SK-N-SH (cell line): ENCODE results near the gene VPS13A. TPM values are rescaled to one million over a fixed set of nuclear protein-coding genes. Genes with fewer than 3 reads are reported as not detected.
"Not testable (repeated sequence)": the region's sequence is repeated elsewhere in the genome, so short reads cannot be mapped to it uniquely, and the experiment has no call there.

Experiments
- CTCF ChIA-PET: fragments of 300-600, 350-600 bp; formaldehyde crosslinking; extraction: SDS; loops from one replicate; lab custom pipeline; 2021; lab: Yijun Ruan, JAX
- POLR2A ChIA-PET: fragments of 350-600 bp; sonication (Branson Sonifier 250); formaldehyde crosslinking; extraction: SDS; loops from one replicate; lab custom pipeline; 2020; ENCODE audit warnings: antibody characterized with exemption, inconsistent platforms; lab: Yijun Ruan, JAX
- DNase-seq: peaks from one replicate; pipeline ENCODE4 v3.0.0; 2012
- H2AFZ ChIP-seq: fragments of 200-600 bp; sonication (generic); 2 replicates; pipeline ENCODE4 v1.8.1; 2016; ENCODE audit warnings: antibody characterized with exemption, mild to moderate bottlenecking, low read depth
- H3F3A ChIP-seq: fragments of 200-600 bp; sonication (generic); replicated peaks from 2 replicates; pipeline ENCODE3; 2016; ENCODE audit warnings: antibody characterized with exemption, mild to moderate bottlenecking; ENCODE audit not compliant: insufficient read depth
- H3K27ac ChIP-seq, 2 experiments: fragments of 200-500 bp in 1 of 2; fragments of 200-600 bp in 1 of 2; sonication (Bioruptor generic) in 1 of 2; sonication (generic), shearing (Covaris generic) in 1 of 2; 2 replicates each; pipeline versions ENCODE4 v1.5.1 to v1.6.1; 2014 to 2016; ENCODE audit warnings: low read depth in 2 of 2, inconsistent platforms in 1 of 2, low read length in 1 of 2, mild to moderate bottlenecking in 1 of 2, mixed read lengths in 1 of 2
- H3K27me3 ChIP-seq: fragments of 200-600 bp; sonication (generic), shearing (Covaris generic); 2 replicates; pipeline ENCODE4 v1.6.1; 2016; ENCODE audit warnings: mixed run types; ENCODE audit not compliant: insufficient read depth
- H3K36me3 ChIP-seq, 2 experiments: fragments of 200-500 bp in 1 of 2; fragments of 200-600 bp in 1 of 2; sonication (Bioruptor generic) in 1 of 2; sonication (generic) in 1 of 2; replicated peaks in 1 of 2; 2 replicates each; pipeline versions ENCODE3 to v1.5.1; 2014 to 2016; ENCODE audit warnings: low read length in 1 of 2, mild to moderate bottlenecking in 1 of 2; ENCODE audit not compliant: insufficient read depth in 2 of 2, control insufficient read depth in 1 of 2
- H3K4me1 ChIP-seq, 2 experiments: fragments of 200-500 bp in 1 of 2; fragments of 200-600 bp in 1 of 2; sonication (Bioruptor generic) in 1 of 2; sonication (generic), shearing (Covaris generic) in 1 of 2; 2 replicates each; pipeline versions ENCODE4 v1.5.1 to v1.6.1; 2014 to 2016; ENCODE audit warnings: low read depth in 1 of 2, low read length in 1 of 2, mixed run types in 1 of 2; ENCODE audit not compliant: insufficient read depth in 2 of 2, control insufficient read depth in 1 of 2
- H3K4me2 ChIP-seq: fragments of 200-600 bp; sonication (generic), shearing (Covaris generic); 2 replicates; pipeline ENCODE4 v1.6.1; 2017; ENCODE audit warnings: mixed run types
- H3K4me3 ChIP-seq, 2 experiments: fragments of 200-500 bp in 1 of 2; fragments of 200-600 bp in 1 of 2; sonication (Bioruptor generic) in 1 of 2; sonication (generic), shearing (Covaris generic) in 1 of 2; 2 replicates each; pipeline versions ENCODE4 v1.5.1 to v1.8.1; 2014 to 2016; ENCODE audit warnings: low read depth in 2 of 2, inconsistent platforms in 1 of 2, low read length in 1 of 2, mild to moderate bottlenecking in 1 of 2, mixed read lengths in 1 of 2, moderate library complexity in 1 of 2
- H3K79me2 ChIP-seq: fragments of 200-600 bp; sonication (generic); 2 replicates; pipeline ENCODE4 v1.8.1; 2017; ENCODE audit warnings: mild to moderate bottlenecking; ENCODE audit not compliant: insufficient read depth
- H3K9ac ChIP-seq: fragments of 200-600 bp; sonication (generic); 2 replicates; pipeline ENCODE4 v1.6.1; 2017; ENCODE audit warnings: mixed run types
- H3K9me2 ChIP-seq: fragments of 200-600 bp; sonication (generic); 2 replicates; pipeline ENCODE4 v1.6.1; 2017; ENCODE audit warnings: mixed run types
- H3K9me3 ChIP-seq: fragments of 200-600 bp; sonication (generic); 2 replicates; pipeline ENCODE4 v1.6.1; 2017; ENCODE audit warnings: mixed run types, mild to moderate bottlenecking, moderate library complexity
- H4K20me1 ChIP-seq: fragments of 200-600 bp; sonication (generic); 2 replicates; pipeline ENCODE4 v1.6.1; 2017; ENCODE audit warnings: mild to moderate bottlenecking, mixed run types; ENCODE audit not compliant: insufficient read depth
- CHD2 ChIP-seq: fragments of 150-350 bp; IDR thresholded peaks from 2 replicates; pipeline ENCODE4 v1.6.1; 2018; ENCODE audit warnings: low read length; ENCODE audit not compliant: partially characterized antibody
- CTCF ChIP-seq: fragments of 200-600 bp; sonication (generic); IDR thresholded peaks from 2 replicates; pipeline ENCODE4 v1.6.1; 2017; ENCODE audit warnings: antibody characterized with exemption, mild to moderate bottlenecking, moderate library complexity
- ELF1 ChIP-seq: IDR thresholded peaks from 2 replicates; pipeline ENCODE4 v1.4.0; 2012
- EP300 ChIP-seq, 2 experiments: IDR thresholded peaks; 2 replicates each; pipeline versions ENCODE4 v1.4.0 to v1.6.1; 2012; ENCODE audit warnings: borderline replicate concordance in 1 of 2, low read depth in 1 of 2, low read length in 1 of 2
- EZH2phosphoT487 ChIP-seq: fragments of 200-600 bp; sonication (generic); IDR thresholded peaks from 2 replicates; pipeline ENCODE4 v1.6.1; 2017; ENCODE audit warnings: low read depth, mixed run types, mild to moderate bottlenecking, antibody characterized with exemption, moderate library complexity, borderline replicate concordance
- GABPA ChIP-seq: IDR thresholded peaks from 2 replicates; pipeline ENCODE4 v1.4.0; 2012; ENCODE audit warnings: low read depth, mild to moderate bottlenecking
- IRF3 ChIP-seq: fragments of 150-350 bp; IDR thresholded peaks from 2 replicates; pipeline ENCODE4 v1.6.1; 2016; ENCODE audit warnings: mild to moderate bottlenecking, low read depth, low read length
- MEF2A ChIP-seq: IDR thresholded peaks from 2 replicates; pipeline ENCODE4 v1.4.0; 2012; ENCODE audit warnings: low read depth, borderline replicate concordance
- NFIC ChIP-seq: IDR thresholded peaks from 2 replicates; pipeline ENCODE4 v1.4.0; 2012; ENCODE audit warnings: borderline replicate concordance
- RXRA ChIP-seq: IDR thresholded peaks from 2 replicates; pipeline ENCODE4 v1.4.0; 2012; ENCODE audit warnings: low read depth, mild to moderate bottlenecking, borderline replicate concordance
- SMC3 ChIP-seq: IDR thresholded peaks from 2 replicates; pipeline ENCODE4 v1.6.1; 2012; ENCODE audit warnings: low read depth, low read length, improper control_type of control experiment
- TAF1 ChIP-seq: IDR thresholded peaks from 2 replicates; pipeline ENCODE4 v1.6.1; 2012; ENCODE audit warnings: low read depth, mild to moderate bottlenecking, low read length, moderate library complexity, borderline replicate concordance
- USF2 ChIP-seq: fragments of 150-350 bp; IDR thresholded peaks from 2 replicates; pipeline ENCODE4 v1.6.1; 2017; ENCODE audit warnings: antibody characterized with exemption, low read length, low read depth, borderline replicate concordance
- WGBS: methylation state at CpG from one replicate; pipeline ENCODE4 v1.1.6; 2017; ENCODE audit warnings: low lambda C conversion rate; 5-methylcytosine and 5-hydroxymethylcytosine counted together
- polyA plus RNA-seq, 3 experiments: library from polyadenylated mRNA; depleted of rRNA; stranded (reverse); fragments of >200 nt; gene quantifications; 2 replicates each; pipeline ENCODE4 v1.2.3, GENCODE V29; 2012
- TF ChIP-seq, protein P1 (sequence below): IDR thresholded peaks from 2 replicates; pipeline ENCODE4 v1.4.0; 2012; ENCODE audit warnings: low read depth
- TF ChIP-seq, protein P2 (sequence below): IDR thresholded peaks from 2 replicates; pipeline ENCODE4 v1.4.0; 2012; ENCODE audit warnings: low read depth, borderline replicate concordance

VPS13A gene
- polyA plus RNA-seq, 1 of the 3 experiments (the other 2 are of a cell fraction), result 6.0 TPM

DNA sequence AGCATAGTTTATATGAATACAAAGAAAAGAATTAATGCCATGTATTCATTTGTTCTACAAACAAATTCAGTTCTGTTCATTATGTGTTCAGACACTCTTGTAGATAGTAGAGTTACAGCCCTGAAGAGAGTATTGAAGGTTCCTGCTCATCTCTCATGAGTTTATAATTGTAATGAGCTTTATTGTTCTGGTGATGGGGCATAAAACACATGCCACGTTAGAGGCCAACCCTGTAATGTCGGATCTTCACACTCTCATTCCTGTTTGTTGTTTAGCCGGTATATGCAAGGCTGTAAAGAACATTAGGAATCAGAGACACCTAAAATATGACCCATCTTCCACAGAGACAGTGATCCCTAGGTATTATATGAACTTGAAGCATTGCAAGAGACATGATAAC is 214.5 kb downstream of the VPS13A start (continued):
- TF ChIP-seq IRF3, result no peak
- no peak for TF ChIP-seq USF2
- TF ChIP-seq NFIC, result no peak
- TF ChIP-seq GABPA, result no peak
- no peak for TF ChIP-seq TAF1
- no peak for TF ChIP-seq EP300 (IDR thresholded peaks at IDR 0.05; ENCODE audit: borderline replicate concordance in 1 of 2, low read depth in 1 of 2, low read length in 1 of 2)
- TF ChIP-seq SMC3, result no peak
- TF ChIP-seq RXRA, result no peak
- TF ChIP-seq CHD2, result no peak
- no peak for TF ChIP-seq MEF2A

DNA sequence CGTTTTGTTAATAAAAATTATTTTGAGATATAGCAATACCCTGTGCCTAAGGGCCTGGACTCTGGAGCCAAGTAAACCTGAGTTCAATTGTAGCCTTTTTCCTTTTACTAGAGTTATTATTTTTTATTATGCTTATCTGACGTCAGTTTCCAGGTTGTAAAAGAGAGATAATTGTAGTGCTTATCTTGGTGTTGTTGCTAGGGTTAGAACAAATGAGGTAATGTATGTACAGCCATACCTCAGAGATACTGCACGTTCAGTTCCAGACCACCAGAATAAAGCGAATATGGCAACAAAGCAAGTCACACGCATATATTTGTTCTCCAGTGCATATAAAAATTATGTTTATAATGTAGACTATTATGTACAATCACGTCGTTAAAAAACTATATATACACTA is 215.0 kb downstream of the VPS13A start:
- TF ChIP-seq EZH2phosphoT487 (no peak), EP300 (IDR thresholded peaks at IDR 0.05; ENCODE audit: borderline replicate concordance in 1 of 2, low read depth in 1 of 2, low read length in 1 of 2) (no peak), CTCF (no peak), ELF1 (no peak)
- TF ChIP-seq, protein P1, sequence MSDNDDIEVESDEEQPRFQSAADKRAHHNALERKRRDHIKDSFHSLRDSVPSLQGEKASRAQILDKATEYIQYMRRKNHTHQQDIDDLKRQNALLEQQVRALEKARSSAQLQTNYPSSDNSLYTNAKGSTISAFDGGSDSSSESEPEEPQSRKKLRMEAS, result no peak
- TF ChIP-seq, protein P2, sequence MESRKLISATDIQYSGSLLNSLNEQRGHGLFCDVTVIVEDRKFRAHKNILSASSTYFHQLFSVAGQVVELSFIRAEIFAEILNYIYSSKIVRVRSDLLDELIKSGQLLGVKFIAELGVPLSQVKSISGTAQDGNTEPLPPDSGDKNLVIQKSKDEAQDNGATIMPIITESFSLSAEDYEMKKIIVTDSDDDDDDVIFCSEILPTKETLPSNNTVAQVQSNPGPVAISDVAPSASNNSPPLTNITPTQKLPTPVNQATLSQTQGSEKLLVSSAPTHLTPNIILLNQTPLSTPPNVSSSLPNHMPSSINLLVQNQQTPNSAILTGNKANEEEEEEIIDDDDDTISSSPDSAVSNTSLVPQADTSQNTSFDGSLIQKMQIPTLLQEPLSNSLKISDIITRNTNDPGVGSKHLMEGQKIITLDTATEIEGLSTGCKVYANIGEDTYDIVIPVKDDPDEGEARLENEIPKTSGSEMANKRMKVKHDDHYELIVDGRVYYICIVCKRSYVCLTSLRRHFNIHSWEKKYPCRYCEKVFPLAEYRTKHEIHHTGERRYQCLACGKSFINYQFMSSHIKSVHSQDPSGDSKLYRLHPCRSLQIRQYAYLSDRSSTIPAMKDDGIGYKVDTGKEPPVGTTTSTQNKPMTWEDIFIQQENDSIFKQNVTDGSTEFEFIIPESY, result no peak
- Histone ChIP-seq H3K27me3 (no peaks in the 10 kb centered on the region), H3K27ac (no peak overlapping the region), H3K79me2 (no peaks in the 10 kb centered on the region), H2AFZ (no peak overlapping the region), H3K36me3 (peaks cover 13 to 16% of the 10 kb centered on the region in 2 experiments), H3F3A (no peaks in the 10 kb centered on the region), H3K4me3 (no peak overlapping the region), H3K9me2 (no peaks in the 10 kb centered on the region), H3K9me3 (no peaks in the 10 kb centered on the region), H4K20me1 (no peaks in the 10 kb centered on the region), H3K9ac (no peak overlapping the region), H3K4me1 (no peaks in the 10 kb centered on the region), H3K4me2 (no peak overlapping the region)
- 93% methylated on average over 7 of the region's 7 CpGs for WGBS
- DNase-seq, result no peak
- ChIA-PET POLR2A (no interaction called here), CTCF (no interaction called here)

DNA sequence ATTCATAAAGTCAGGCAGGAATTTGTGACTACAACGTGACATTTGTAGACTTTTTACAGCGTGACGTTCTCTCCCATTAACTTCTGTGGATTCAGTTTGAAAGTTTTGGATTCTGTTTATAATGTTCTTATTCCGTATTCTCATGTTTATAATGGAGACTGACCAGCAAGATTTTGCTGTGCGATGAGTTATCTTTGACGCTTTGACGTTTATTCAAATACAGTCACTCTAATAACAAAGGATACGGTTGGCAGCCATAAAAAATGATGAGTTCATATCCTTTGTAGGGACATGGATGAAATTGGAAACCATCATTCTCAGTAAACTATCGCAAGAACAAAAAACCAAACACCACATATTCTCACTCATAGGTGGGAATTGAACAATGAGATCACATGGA is 221.2 kb downstream of the VPS13A start:
- H3K9me2 ChIP-seq, H3K4me3 ChIP-seq, H2AFZ ChIP-seq, POLR2A ChIA-PET, DNase-seq, H3K27me3 ChIP-seq, H3K79me2 ChIP-seq, H3F3A ChIP-seq, H3K9me3 ChIP-seq, H3K9ac ChIP-seq, H3K4me2 ChIP-seq, H4K20me1 ChIP-seq, H3K4me1 ChIP-seq, H3K27ac ChIP-seq, H3K36me3 ChIP-seq: not testable (repeated sequence)
- 96% methylated on average over 9 of the region's 9 CpGs for WGBS
- CTCF ChIA-PET, result interaction anchor here (0.7 kb wide), 1 partner anchor 20 kb away, joined by 4 read pairs; no protein-coding TSS in a partner anchor
